ENCODE measurements around the gene CMTM7.
A peak's percentile ranks its signal among the peaks of the same experiment; 100 is the strongest.

Gene CMTM7

GRCh38 chr3:32391643-32392535 is at the start of gene CMTM7:
Gene CMTM7 (plus strand): TSS chr3:32391853. CDS start chr3:32391907, 54 bp downstream.
- peak; percentile 83 for DNase-seq

- no peak for DNase-seq
Measured at GRCh38 chr3:32347343-32348125, 44.1 kb upstream of the CMTM7 start.

GRCh38 chr3:32349184-32349583 is 42.5 kb upstream of the CMTM7 start:
- DNase-seq: no peak

GRCh38 chr3:32352563-32352962 is 39.1 kb upstream of the CMTM7 start:
- DNase-seq: no peak

- no peak for DNase-seq
Measured at GRCh38 chr3:32353351-32353750, 38.3 kb upstream of the CMTM7 start.

- DNase-seq: no peak
Measured at GRCh38 chr3:32354362-32354778, 37.3 kb upstream of the CMTM7 start.

- no peak for DNase-seq
Measured at GRCh38 chr3:32355751-32356291, 35.8 kb upstream of the CMTM7 start.

- DNase-seq: no peak
Measured at GRCh38 chr3:32359766-32360492, 31.7 kb upstream of the CMTM7 start.

GRCh38 chr3:32360493-32360827 is 31.2 kb upstream of the CMTM7 start:
- DNase-seq: no peak

GRCh38 chr3:32366638-32367397 is 24.8 kb upstream of the CMTM7 start:
- no peak for DNase-seq

GRCh38 chr3:32367442-32367841 is 24.2 kb upstream of the CMTM7 start:
- DNase-seq: no peak

GRCh38 chr3:32371461-32372212 is 20.0 kb upstream of the CMTM7 start:
- DNase-seq: no peak

- no peak for DNase-seq
Measured at GRCh38 chr3:32372213-32372490, 19.5 kb upstream of the CMTM7 start.

GRCh38 chr3:32373276-32373675 is 18.4 kb upstream of the CMTM7 start:
- no peak for DNase-seq

GRCh38 chr3:32373844-32374243 is 17.8 kb upstream of the CMTM7 start:
- no peak for DNase-seq

- peak; percentile 46 for DNase-seq
Measured at GRCh38 chr3:32374788-32375595, 16.7 kb upstream of the CMTM7 start.

- DNase-seq: no peak
Measured at GRCh38 chr3:32375596-32375930, 16.1 kb upstream of the CMTM7 start.

- DNase-seq: no peak
Measured at GRCh38 chr3:32376115-32376514, 15.5 kb upstream of the CMTM7 start.

GRCh38 chr3:32379831-32380500 is 11.7 kb upstream of the CMTM7 start:
- DNase-seq: no peak

- no peak for DNase-seq
Measured at GRCh38 chr3:32381922-32382321, 9.7 kb upstream of the CMTM7 start.

Data from left hindlimb (tissue), 1 donor.